K562 (cell line): ENCODE results near the gene MPG. TPM values are rescaled to one million over a fixed set of nuclear protein-coding genes. Genes with fewer than 3 reads are reported as not detected.

Experiments used
- E2F6 ChIP-seq, 2 experiments: IDR thresholded peaks; 2 replicates each; pipeline ENCODE4 v1.6.1; 2011; ENCODE audit warnings: borderline replicate concordance in 1 of 2, control low read depth in 1 of 2, low read depth in 1 of 2, low read length in 1 of 2, mild to moderate bottlenecking in 1 of 2, mixed read lengths in 1 of 2, moderate library complexity in 1 of 2; ENCODE audit not compliant: insufficient read depth in 1 of 2, insufficient read length in 1 of 2, poor library complexity in 1 of 2, severe bottlenecking in 1 of 2; ENCODE audit errors: extremely low read depth in 1 of 2
- KLF13 ChIP-seq: fragments of 450-650 bp; IDR thresholded peaks from 2 replicates; pipeline ENCODE4 v1.6.1; 2016; ENCODE audit warnings: missing genetic modification characterization, low read depth, mild to moderate bottlenecking, missing compliant biosample characterization, moderate library complexity, borderline replicate concordance
- NR0B1 ChIP-seq: fragments of 450-650 bp; IDR thresholded peaks from one replicate; pipeline ENCODE4 v1.6.1; 2018; ENCODE audit warnings: mild to moderate bottlenecking, moderate library complexity; ENCODE audit not compliant: partially characterized antibody
- POLR2G ChIP-seq: fragments of 200-400 bp; formaldehyde crosslinking; IDR thresholded peaks from 2 replicates; pipeline ENCODE4 v1.6.1; 2017; ENCODE audit warnings: low read depth, mild to moderate bottlenecking, antibody characterized with exemption, low read length, moderate library complexity
- THRAP3 ChIP-seq: fragments of 450-650 bp; IDR thresholded peaks from 2 replicates; pipeline ENCODE4 v1.6.1; 2016; ENCODE audit warnings: mild to moderate bottlenecking, inconsistent platforms, borderline replicate concordance
- TSHZ1 ChIP-seq: fragments of 250-450 bp; sonication (Bioruptor Pico); IDR thresholded peaks from 2 replicates; pipeline ENCODE4 v1.4.0; 2020; ENCODE audit warnings: mild to moderate bottlenecking, moderate library complexity
- ZBTB40 ChIP-seq, 2 experiments: fragments of 450-650 bp in 1 of 2; sonication (generic) in 1 of 2; formaldehyde crosslinking in 1 of 2; IDR thresholded peaks; 2 replicates each; pipeline versions ENCODE4 v1.7.1 to v1.9.0; 2016 to 2022; ENCODE audit warnings: inconsistent platforms in 1 of 2, mild to moderate bottlenecking in 1 of 2, missing genetic modification reagents in 1 of 2
- polyA plus RNA-seq, 8 experiments: library from polyadenylated mRNA; depleted of rRNA in 4 of 8; stranded (reverse) in 5 of 8; unstranded in 3 of 8; fragments of >200 nt; fragmentation: Nextera tagmentation in 2 of 8; fragmentation: Illumina TruSeq in 1 of 8; extraction: Ambion mirVana in 2 of 8; extraction: Trizol in 1 of 8; gene quantifications; 2 replicates each; pipeline versions ENCODE4 v1.2.1 to v1.2.3, GENCODE V29; 2011 to 2014; ENCODE audit warnings: inconsistent platforms in 1 of 8, missing spikeins in 1 of 8
- total RNA-seq, 7 experiments: library from RNA; depleted of rRNA in 6 of 7; stranded (reverse); fragments of >200 nt in 6 of 7; fragmentation: Illumina TruSeq in 2 of 7; extraction: Trizol in 2 of 7; gene quantifications; 2 replicates each; pipeline versions ENCODE4 v1.2.1 to v1.2.3, GENCODE V29; 2011 to 2021; ENCODE audit warnings: low replicate concordance in 1 of 7

MPG gene
- total and polyA plus RNA-seq, 9 of the 15 experiments (the other 6 are each of a cell fraction or from before 2014, with no cell fraction given), result 0.42 to 226 (median 36.2) TPM

DNA sequence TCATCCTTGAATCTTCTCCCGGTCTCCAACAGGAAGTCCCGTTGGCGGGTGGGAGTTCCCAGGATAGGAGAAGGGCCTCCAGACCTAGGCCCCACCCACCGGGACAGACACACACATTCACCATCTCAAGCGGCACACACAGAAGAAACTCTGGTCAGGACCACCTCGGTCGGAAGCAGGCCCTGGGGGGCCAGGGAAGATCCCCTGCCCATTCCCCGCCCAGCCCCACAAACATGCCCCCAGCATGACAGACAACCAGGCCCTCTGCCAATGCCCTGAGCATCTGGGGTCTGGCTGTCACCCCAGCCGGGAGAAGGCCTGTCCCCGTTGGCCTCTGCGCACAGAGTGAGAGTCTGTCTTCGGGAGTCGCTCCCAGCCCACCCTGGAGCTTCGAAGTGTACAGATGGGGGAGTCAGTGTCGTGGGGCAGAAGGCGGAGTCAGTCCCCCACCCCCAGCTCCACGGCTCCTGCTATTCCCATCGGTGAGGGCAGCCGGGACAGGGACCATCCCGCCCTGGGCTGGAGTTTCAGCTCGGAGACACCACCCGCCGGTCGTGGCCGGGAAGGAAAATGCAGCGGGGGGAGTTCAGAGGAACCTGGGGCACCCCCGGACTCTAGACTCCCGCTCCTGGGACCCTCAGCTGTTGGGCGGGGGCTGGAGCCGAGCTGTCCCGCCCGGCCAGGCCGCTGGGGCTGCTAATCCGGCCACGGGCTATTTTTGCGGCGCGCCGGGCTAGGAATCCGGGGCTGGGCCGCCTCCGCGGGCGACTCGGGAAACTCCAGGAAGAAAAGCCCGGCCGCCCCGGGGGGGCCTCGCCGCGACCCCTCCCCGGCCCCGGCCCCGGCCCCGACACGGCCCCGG, 6.3 kb upstream of the MPG start (continued):
- TF ChIP-seq TSHZ1 (CRISPR knock-in tag), result no peak
- TF ChIP-seq THRAP3, result no peak
- TF ChIP-seq KLF13 (tag), result no peak
- no peak for TF ChIP-seq NR0B1
- TF ChIP-seq E2F6 (IDR thresholded peaks at IDR 0.05; ENCODE audit: borderline replicate concordance in 1 of 2, extremely low read depth in 1 of 2, insufficient read depth in 1 of 2, insufficient read length in 1 of 2, low read depth in 1 of 2, low read length in 1 of 2, poor library complexity in 1 of 2, severe bottlenecking in 1 of 2), result peak in 1 of 2 experiments; percentile 22
- TF ChIP-seq POLR2G, result peak; percentile 14; the same call in 1 of the 2 replicates
- no peak for TF ChIP-seq ZBTB40 (IDR thresholded peaks at IDR 0.05)
- TF ChIP-seq ZBTB40 (CRISPR knock-in tag; IDR thresholded peaks at IDR 0.05), result no peak
